Astrocyte (in vitro differentiated cells and primary cell): ENCODE measurements around the gene TRPM7. TPM values are rescaled to one million over a fixed set of nuclear protein-coding genes. Genes with fewer than 3 reads are reported as not detected.
A peak's percentile ranks its signal among the peaks of the same experiment; 100 is the strongest.

Source experiments
- DNase-seq: peaks from one replicate; pipeline ENCODE4 v3.0.0-alpha.2; 2010; ENCODE audit warnings: low read depth
- FAIRE-seq: peaks from 2 replicates; lab custom pipeline; 2011; peaks lifted over from hg19 to GRCh38; lab: Jason Lieb, UNC
- H2AFZ ChIP-seq: 2 replicates; pipeline ENCODE4 v1.6.0; 2012; ENCODE audit warnings: low read depth, low read length, inconsistent platforms
- H3K27ac ChIP-seq: 2 replicates; pipeline ENCODE4 v1.5.1; 2011; ENCODE audit warnings: low read depth, low read length, inconsistent platforms
- H3K27me3 ChIP-seq: 2 replicates; pipeline ENCODE4 v1.6.0; 2011; ENCODE audit warnings: low read length, inconsistent platforms; ENCODE audit not compliant: insufficient read depth
- H3K36me3 ChIP-seq: 2 replicates; pipeline ENCODE4 v1.5.1; 2011; ENCODE audit warnings: low read length, inconsistent platforms; ENCODE audit not compliant: insufficient read depth
- H3K4me1 ChIP-seq: 2 replicates; pipeline ENCODE4 v1.5.1; 2011; ENCODE audit warnings: low read length, inconsistent platforms; ENCODE audit not compliant: insufficient read depth
- H3K4me2 ChIP-seq: 2 replicates; pipeline ENCODE4 v1.6.0; 2012; ENCODE audit warnings: low read length, inconsistent platforms
- H3K4me3 ChIP-seq: 2 replicates; pipeline ENCODE4 v1.5.1; 2011; ENCODE audit warnings: low read depth, mild to moderate bottlenecking, low read length, inconsistent platforms; ENCODE audit not compliant: insufficient read depth
- H3K79me2 ChIP-seq: 2 replicates; pipeline ENCODE4 v1.6.0; 2012; ENCODE audit warnings: mild to moderate bottlenecking, low read length, inconsistent platforms; ENCODE audit not compliant: insufficient read depth
- H3K9ac ChIP-seq: 2 replicates; pipeline ENCODE4 v1.6.0; 2012; ENCODE audit warnings: mild to moderate bottlenecking, low read length, inconsistent platforms
- H3K9me3 ChIP-seq: 2 replicates; pipeline ENCODE4 v1.5.1; 2012; ENCODE audit warnings: low read depth, mild to moderate bottlenecking, low read length, inconsistent platforms; ENCODE audit not compliant: insufficient read depth
- H4K20me1 ChIP-seq: 2 replicates; pipeline ENCODE4 v1.6.0; 2012; ENCODE audit warnings: low read length, inconsistent platforms; ENCODE audit not compliant: insufficient read depth
- H3K27ac Mint-ChIP-seq: one replicate; pipeline ENCODE4 v1.8.0; 2021; ENCODE audit warnings: mild to moderate bottlenecking, mixed read lengths; ENCODE audit not compliant: unreplicated experiment
- H3K27me3 Mint-ChIP-seq: one replicate; pipeline ENCODE4 v1.8.0; 2021; ENCODE audit warnings: low read depth, mixed read lengths; ENCODE audit not compliant: unreplicated experiment
- H3K36me3 Mint-ChIP-seq: one replicate; pipeline ENCODE4 v1.8.0; 2021; ENCODE audit warnings: low read depth, mixed read lengths; ENCODE audit not compliant: unreplicated experiment
- H3K4me1 Mint-ChIP-seq: one replicate; pipeline ENCODE4 v1.8.0; 2021; ENCODE audit warnings: low read depth, mixed read lengths; ENCODE audit not compliant: unreplicated experiment
- H3K4me3 Mint-ChIP-seq: one replicate; pipeline ENCODE4 v1.8.0; 2021; ENCODE audit warnings: mild to moderate bottlenecking, moderate library complexity, mixed read lengths; ENCODE audit not compliant: unreplicated experiment
- H3K9me3 Mint-ChIP-seq: one replicate; pipeline ENCODE4 v1.8.0; 2021; ENCODE audit warnings: mild to moderate bottlenecking, mixed read lengths; ENCODE audit not compliant: unreplicated experiment
- CTCF ChIP-seq: IDR thresholded peaks from 2 replicates; pipeline ENCODE4 v1.5.1; 2011; ENCODE audit warnings: low read depth, mild to moderate bottlenecking, inconsistent platforms, low read length, moderate library complexity; ENCODE audit not compliant: insufficient read depth
- EZH2 ChIP-seq: IDR thresholded peaks from 2 replicates; pipeline ENCODE4 v1.6.1; 2012; ENCODE audit warnings: mild to moderate bottlenecking, low read length, inconsistent platforms; ENCODE audit not compliant: insufficient read depth
- total RNA-seq: library from RNA; stranded (reverse); gene quantifications from 2 replicates; pipeline ENCODE4 v1.2.1, GENCODE V29; 2021

TRPM7 gene
- total RNA-seq, 1 donor from 2014 or later, result 27.8 TPM

GRCh38 chr15:50546566-50546965, 140.0 kb downstream of the TRPM7 start, which contains the start of gene USP50:
Gene USP50, minus strand, starts transcription at chr15:50546666. Its CDS starts 141 bp downstream, at chr15:50546525.
- FAIRE-seq (no peak), DNase-seq (no peak)
- H3K27me3 Mint-ChIP-seq, result no peaks in the 10 kb centered on the region
- Histone ChIP-seq H3K9me3 (no peaks in the 10 kb centered on the region), H3K27ac (no peak within 1 kb of the TSS), H2AFZ (no peak within 1 kb of the TSS), H3K9ac (no peak within 1 kb of the TSS), H3K36me3 (no peaks in the 10 kb centered on the region), H3K27me3 (no peaks in the 10 kb centered on the region), H3K4me2 (no peak within 1 kb of the TSS), H4K20me1 (no peaks in the 10 kb centered on the region), H3K4me1 (no peaks in the 10 kb centered on the region), H3K79me2 (no peaks in the 10 kb centered on the region), H3K4me3 (no peak within 1 kb of the TSS)
- H3K36me3 Mint-ChIP-seq, result no peaks in the 10 kb centered on the region
- no peak within 1 kb of the TSS for H3K27ac Mint-ChIP-seq
- no peak within 1 kb of the TSS for H3K4me3 Mint-ChIP-seq
- TF ChIP-seq CTCF, result no peak
- TF ChIP-seq EZH2, result no peak
- peaks cover 3% of the 10 kb centered on the region for H3K4me1 Mint-ChIP-seq
- no peaks in the 10 kb centered on the region for H3K9me3 Mint-ChIP-seq

DNA sequence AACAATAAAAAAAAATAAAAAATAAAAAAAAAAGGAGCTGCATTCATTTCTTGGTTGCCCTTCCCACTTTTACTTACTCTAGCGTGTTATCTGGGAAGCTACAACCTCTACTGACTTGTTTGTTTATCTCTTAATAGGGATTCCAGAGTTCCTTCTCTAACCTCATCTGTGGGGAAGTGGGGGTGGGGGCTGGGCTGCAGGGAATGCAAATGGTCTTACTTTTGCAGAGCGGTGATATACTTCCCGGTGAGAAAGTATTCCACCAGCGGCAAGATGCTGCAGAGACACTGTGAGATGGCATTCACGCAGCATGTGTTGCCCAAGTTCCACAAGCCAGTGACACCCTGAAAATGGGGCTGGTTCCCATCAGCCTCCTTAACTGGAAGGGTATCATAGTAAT, 142.2 kb downstream of the TRPM7 start:
- Histone ChIP-seq H2AFZ (no peak overlapping the region), H3K27ac (no peak overlapping the region), H3K9ac (no peak overlapping the region), H3K9me3 (no peaks in the 10 kb centered on the region), H3K4me1 (no peaks in the 10 kb centered on the region), H3K36me3 (no peaks in the 10 kb centered on the region), H3K4me3 (no peak overlapping the region), H3K79me2 (no peaks in the 10 kb centered on the region), H3K4me2 (no peak overlapping the region), H3K27me3 (no peaks in the 10 kb centered on the region), H4K20me1 (no peaks in the 10 kb centered on the region)
- TF ChIP-seq EZH2 (no peak), CTCF (no peak)
- Mint-ChIP-seq H3K4me1 (peaks cover 3% of the 10 kb centered on the region), H3K9me3 (no peaks in the 10 kb centered on the region), H3K4me3 (no peak overlapping the region), H3K27ac (no peak overlapping the region), H3K36me3 (no peaks in the 10 kb centered on the region), H3K27me3 (peaks cover 2% of the 10 kb centered on the region)
- DNase-seq (no peak), FAIRE-seq (no peak)

GRCh38 chr15:50543556-50543955, 143.0 kb downstream of the TRPM7 start:
- Histone ChIP-seq H2AFZ (no peak overlapping the region), H3K4me3 (no peak overlapping the region), H3K27ac (no peak overlapping the region), H3K4me1 (no peaks in the 10 kb centered on the region), H3K9me3 (no peaks in the 10 kb centered on the region), H3K36me3 (no peaks in the 10 kb centered on the region), H3K4me2 (no peak overlapping the region), H3K9ac (no peak overlapping the region), H4K20me1 (no peaks in the 10 kb centered on the region), H3K27me3 (no peaks in the 10 kb centered on the region), H3K79me2 (no peaks in the 10 kb centered on the region)
- DNase-seq (peak; percentile 14), FAIRE-seq (no peak)
- Mint-ChIP-seq H3K36me3 (no peaks in the 10 kb centered on the region), H3K27ac (no peak overlapping the region), H3K27me3 (peaks cover 2% of the 10 kb centered on the region), H3K4me3 (no peak overlapping the region), H3K9me3 (no peaks in the 10 kb centered on the region), H3K4me1 (peaks cover 3% of the 10 kb centered on the region)
- no peak for TF ChIP-seq EZH2
- TF ChIP-seq CTCF, result no peak
